Muscle of back (tissue), 11 donors: Measurements from ENCODE around the gene CSPG4. TPM values are rescaled to one million over a fixed set of nuclear protein-coding genes. Genes with fewer than 3 reads are reported as not detected.
"Not testable (repeated sequence)": the region's sequence is repeated elsewhere in the genome, so short reads cannot be mapped to it uniquely, and the experiment has no call there.

Source experiments
- DNase-seq, 3 donors: peaks; one replicate each; pipeline versions ENCODE4 v3.0.0 to v3.0.0-alpha.2; 2013
- polyA plus RNA-seq, 10 donors: library from polyadenylated mRNA; unstranded; fragments of 120-200 nt; gene quantifications; one replicate each; pipeline ENCODE4 v1.2.1, GENCODE V29; 2013; ENCODE audit not compliant: insufficient read length in 10 of 10

Gene CSPG4
- polyA plus RNA-seq, 10 donors, result 47.8 to 91.9 (median 81.5) TPM

- DNase-seq, result no peak
These were observed 6.6 kb downstream of the CSPG4 start for GRCh38 chr15:75705854-75706681.

- DNase-seq, result not testable (repeated sequence)
These were observed 7.3 kb downstream of the CSPG4 start for GRCh38 chr15:75705375-75705774.

GRCh38 chr15:75704618-75705017, 8.0 kb downstream of the CSPG4 start:
- DNase-seq, result no peak

GRCh38 chr15:75704263-75704615, 8.4 kb downstream of the CSPG4 start:
- no peak for DNase-seq

GRCh38 chr15:75703440-75704262, 9.0 kb downstream of the CSPG4 start:
- not testable (repeated sequence) for DNase-seq

- DNase-seq, result no peak
These were observed 10.2 kb downstream of the CSPG4 start for GRCh38 chr15:75702436-75702835.

GRCh38 chr15:75701071-75702003, 11.3 kb downstream of the CSPG4 start:
- DNase-seq, result not testable (repeated sequence)

- DNase-seq, result peak; percentile 51 to 83 (median 65)
These were observed 12.4 kb downstream of the CSPG4 start for GRCh38 chr15:75699961-75700874.

GRCh38 chr15:75699517-75699916, 13.1 kb downstream of the CSPG4 start:
- peak in 1 of 3 donors; percentile 70 for DNase-seq

GRCh38 chr15:75697974-75698747, 14.5 kb downstream of the CSPG4 start:
- DNase-seq, result not testable (repeated sequence)

- no peak for DNase-seq
These were observed 15.1 kb downstream of the CSPG4 start for GRCh38 chr15:75697523-75697922.

- DNase-seq, result no peak
These were observed 15.8 kb downstream of the CSPG4 start for GRCh38 chr15:75696854-75697259.

GRCh38 chr15:75696311-75696720, 16.3 kb downstream of the CSPG4 start:
- DNase-seq, result peak in 1 of 3 donors; percentile 46

GRCh38 chr15:75695634-75696310, 16.9 kb downstream of the CSPG4 start:
- no peak for DNase-seq

GRCh38 chr15:75695220-75695619, 17.4 kb downstream of the CSPG4 start:
- DNase-seq, result peak in 2 of 3 donors; percentile 44 to 85

GRCh38 chr15:75694241-75695182, 18.1 kb downstream of the CSPG4 start:
- peak; percentile 80 to 94 (median 90) for DNase-seq

- DNase-seq, result peak in 2 of 3 donors; percentile 53 to 77
These were observed 19.0 kb downstream of the CSPG4 start for GRCh38 chr15:75693501-75694240.
